DND-41 (cell line): ENCODE measurements around the gene ABCB11.

Experiments
- EZH2 ChIP-seq: IDR thresholded peaks from 3 replicates; pipeline ENCODE4 v1.6.1; 2012; ENCODE audit warnings: borderline replicate concordance, low read depth, mild to moderate bottlenecking, moderate library complexity, low read length, inconsistent platforms; ENCODE audit not compliant: severe bottlenecking
- TF ChIP-seq, protein P1 (sequence below): IDR thresholded peaks from 2 replicates; pipeline ENCODE4 v1.5.1; 2012; ENCODE audit warnings: borderline replicate concordance, low read length, moderate library complexity, mild to moderate bottlenecking; ENCODE audit not compliant: poor library complexity, severe bottlenecking; ENCODE audit errors: extremely low read depth

DNA sequence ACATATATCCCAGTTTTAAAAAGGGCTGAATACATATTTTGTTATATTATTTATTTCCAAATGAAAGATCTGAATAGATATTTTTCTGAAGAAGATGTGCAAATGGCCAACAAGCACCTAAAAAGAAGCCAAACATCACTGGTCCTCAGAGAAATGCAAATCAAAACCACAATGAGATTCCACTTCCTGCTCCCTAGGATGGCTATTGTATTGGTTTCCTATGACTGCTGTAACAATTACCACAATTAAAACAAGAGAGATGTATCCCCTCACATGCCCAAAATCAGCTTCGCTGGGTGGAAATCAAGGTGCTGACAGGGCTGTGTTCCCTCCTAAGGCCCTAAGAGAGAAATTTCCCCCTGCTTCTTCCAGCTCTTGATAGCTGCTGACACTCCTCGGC is 23.2 kb downstream of the ABCB11 start:
- TF ChIP-seq, protein P1, sequence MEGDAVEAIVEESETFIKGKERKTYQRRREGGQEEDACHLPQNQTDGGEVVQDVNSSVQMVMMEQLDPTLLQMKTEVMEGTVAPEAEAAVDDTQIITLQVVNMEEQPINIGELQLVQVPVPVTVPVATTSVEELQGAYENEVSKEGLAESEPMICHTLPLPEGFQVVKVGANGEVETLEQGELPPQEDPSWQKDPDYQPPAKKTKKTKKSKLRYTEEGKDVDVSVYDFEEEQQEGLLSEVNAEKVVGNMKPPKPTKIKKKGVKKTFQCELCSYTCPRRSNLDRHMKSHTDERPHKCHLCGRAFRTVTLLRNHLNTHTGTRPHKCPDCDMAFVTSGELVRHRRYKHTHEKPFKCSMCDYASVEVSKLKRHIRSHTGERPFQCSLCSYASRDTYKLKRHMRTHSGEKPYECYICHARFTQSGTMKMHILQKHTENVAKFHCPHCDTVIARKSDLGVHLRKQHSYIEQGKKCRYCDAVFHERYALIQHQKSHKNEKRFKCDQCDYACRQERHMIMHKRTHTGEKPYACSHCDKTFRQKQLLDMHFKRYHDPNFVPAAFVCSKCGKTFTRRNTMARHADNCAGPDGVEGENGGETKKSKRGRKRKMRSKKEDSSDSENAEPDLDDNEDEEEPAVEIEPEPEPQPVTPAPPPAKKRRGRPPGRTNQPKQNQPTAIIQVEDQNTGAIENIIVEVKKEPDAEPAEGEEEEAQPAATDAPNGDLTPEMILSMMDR = no peak
- TF ChIP-seq EZH2 = no peak
